Activated CD8-positive, alpha-beta memory T cell treated with anti-CD3 and anti-CD28 coated beads for 36 hours (primary cell): ENCODE measurements around the gene AOPEP. TPM values are rescaled to one million over a fixed set of nuclear protein-coding genes. Genes with fewer than 3 reads are reported as not detected.

Experiments used
- CTCF ChIA-PET: fragments of 350-600 bp; sonication (Branson Sonifier 250); formaldehyde crosslinking; loops from one replicate; lab custom pipeline; 2021; ENCODE audit warnings: antibody characterized with exemption; lab: Charles Lee
- POLR2A ChIA-PET: fragments of 350-600 bp; sonication (Branson Sonifier 250); formaldehyde crosslinking; loops from one replicate; lab custom pipeline; 2021; ENCODE audit warnings: antibody characterized with exemption; lab: Charles Lee
- total RNA-seq, 2 experiments: library from RNA; stranded (reverse); gene quantifications; one replicate each; pipeline ENCODE4 v1.2.3, GENCODE V29; 2021

Gene AOPEP
- total RNA-seq, 2 experiments from 2014 or later, result 7.4 to 7.8 TPM

DNA sequence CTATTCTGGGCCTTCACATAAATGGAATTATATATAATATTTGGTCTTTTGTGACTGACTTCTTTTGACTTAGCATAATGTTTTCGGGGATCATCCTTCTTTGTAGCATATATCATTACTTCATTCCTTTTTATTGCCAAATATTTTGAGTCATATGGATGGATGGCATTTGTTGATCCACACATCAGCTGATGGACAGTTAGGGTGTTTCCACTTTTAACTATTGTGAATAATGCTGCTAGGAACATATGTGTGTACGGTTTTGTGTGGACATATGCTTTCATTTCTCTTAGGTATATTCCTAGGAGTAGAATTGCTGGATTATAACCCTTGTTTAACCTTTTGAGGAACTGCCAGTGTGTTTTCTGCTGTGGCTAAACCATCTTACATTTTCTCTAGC, 341.4 kb downstream of the AOPEP start:
- CTCF ChIA-PET, result no interaction called here
- POLR2A ChIA-PET, result no interaction called here

DNA sequence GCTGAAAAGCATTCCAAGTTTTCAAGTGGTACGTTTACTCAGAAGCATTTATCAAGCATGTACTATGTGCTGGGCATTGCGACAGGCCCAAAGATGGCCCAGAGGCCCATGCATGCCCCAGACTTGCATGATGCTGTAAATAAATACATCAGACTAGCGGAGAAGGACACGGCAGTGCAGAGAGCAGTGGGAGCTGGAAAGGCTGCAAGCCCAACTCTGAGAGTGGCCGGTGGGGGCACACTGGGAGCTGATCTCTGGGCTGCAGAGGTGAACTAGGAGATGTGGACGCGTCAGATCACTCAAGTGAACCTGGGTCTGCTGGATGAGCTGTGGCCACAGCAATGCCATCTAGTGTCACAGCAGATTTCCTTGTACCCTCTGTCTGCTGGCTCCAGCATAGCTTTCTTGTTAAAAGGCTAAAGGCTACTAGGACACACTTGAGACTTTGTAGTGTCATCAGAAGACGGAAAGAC, 344.1 kb downstream of the AOPEP start:
- CTCF ChIA-PET, result interaction anchor here (0.6 to 1.1 kb wide), 2 partner anchors 57 to 81 kb away, joined by 3 to 4 read pairs; no protein-coding TSS in a partner anchor
- POLR2A ChIA-PET, result no interaction called here

DNA sequence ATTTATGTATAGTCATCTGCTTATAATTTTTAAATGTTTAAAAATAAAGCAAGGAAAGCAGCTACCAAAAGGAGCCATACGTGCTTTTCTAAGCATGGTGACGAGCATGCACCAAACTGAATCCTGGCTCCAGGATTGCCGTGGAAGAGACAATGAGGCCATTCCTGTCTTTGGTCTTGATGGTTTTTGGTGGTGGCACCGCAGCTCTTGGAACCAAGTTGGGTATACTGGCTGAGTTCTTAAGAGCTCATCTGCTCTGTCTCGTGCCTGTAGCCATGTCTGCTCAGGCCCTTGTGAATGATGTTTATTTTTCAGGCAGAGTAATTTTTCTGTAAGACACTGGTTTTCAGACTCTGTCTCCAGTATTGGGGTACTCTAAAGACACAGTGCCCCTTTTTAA, 345.0 kb downstream of the AOPEP start:
- ChIA-PET CTCF (interaction anchor here (1.1 kb wide), 1 partner anchor 56 kb away, joined by 4 read pairs; no protein-coding TSS in a partner anchor), POLR2A (no interaction called here)

DNA sequence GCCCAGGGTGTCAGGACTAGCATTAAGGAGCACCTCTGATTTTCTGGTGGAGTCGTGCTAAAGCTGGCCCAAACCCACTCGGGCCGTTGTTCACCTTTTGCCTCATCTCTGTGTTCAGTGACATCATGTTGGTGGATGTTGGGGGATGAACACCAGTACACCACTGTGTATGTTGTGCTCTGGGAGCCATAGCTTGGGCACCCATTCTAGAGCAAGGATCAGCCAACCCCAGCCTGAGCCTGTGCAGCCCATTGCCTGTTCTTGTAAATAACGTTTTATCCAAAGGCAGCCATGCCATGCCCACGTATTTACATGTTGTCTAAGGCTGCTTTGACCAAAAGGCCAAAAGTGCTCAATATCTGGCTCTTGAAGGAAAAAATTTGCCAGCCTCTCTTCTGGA, 345.4 kb downstream of the AOPEP start:
- ChIA-PET POLR2A (no interaction called here), CTCF (interaction anchor here (1.1 kb wide), 1 partner anchor 56 kb away, joined by 4 read pairs; no protein-coding TSS in a partner anchor)

DNA sequence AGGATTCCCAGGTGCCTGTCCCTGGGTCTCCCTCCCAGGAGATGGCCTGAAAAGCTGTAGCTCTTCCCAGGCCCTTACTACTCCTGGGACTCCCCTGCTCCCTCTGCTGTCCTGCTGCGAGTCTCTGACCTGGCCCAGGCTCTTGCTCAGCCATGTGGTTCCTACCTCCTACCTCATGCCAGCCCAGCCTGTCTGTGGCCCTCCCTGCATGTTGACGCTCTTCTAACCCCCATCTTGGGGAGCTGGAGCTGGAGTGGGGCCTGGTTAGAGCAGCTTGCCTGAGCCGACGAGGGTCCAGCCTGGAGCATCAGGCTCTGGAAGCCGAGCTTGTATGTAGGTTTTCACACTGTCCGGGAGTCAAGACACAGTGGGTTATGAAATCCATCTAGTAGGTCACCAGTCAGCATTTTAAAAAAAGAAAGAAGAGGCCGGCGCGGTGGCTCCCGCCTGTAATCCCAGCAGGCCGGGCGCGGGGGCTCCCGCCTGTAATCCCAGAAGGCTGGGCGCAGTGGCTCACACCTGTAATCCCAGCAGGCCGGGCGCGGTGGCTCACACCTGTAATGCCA, 346.6 kb downstream of the AOPEP start:
- ChIA-PET CTCF (no interaction called here), POLR2A (no interaction called here)

DNA sequence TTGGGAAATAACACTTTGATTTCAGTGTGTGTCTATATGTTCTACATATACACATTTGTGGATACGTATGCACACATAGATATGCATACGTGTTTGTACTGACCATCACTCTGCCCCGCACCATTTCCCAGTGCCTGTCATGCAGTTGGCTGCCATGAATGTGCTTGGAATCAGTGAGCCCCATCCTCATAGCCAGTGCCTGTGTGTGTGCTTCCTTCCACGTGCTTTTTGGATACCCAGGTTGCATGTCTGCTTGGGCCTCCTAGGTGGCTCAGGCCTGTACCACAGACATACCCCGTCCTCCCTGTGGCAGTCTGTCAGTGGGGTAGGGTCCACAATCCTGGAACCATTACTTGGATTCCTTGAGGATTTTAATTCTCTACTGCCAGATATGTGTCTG, 347.4 kb downstream of the AOPEP start:
- POLR2A ChIA-PET, result no interaction called here
- CTCF ChIA-PET, result no interaction called here

DNA sequence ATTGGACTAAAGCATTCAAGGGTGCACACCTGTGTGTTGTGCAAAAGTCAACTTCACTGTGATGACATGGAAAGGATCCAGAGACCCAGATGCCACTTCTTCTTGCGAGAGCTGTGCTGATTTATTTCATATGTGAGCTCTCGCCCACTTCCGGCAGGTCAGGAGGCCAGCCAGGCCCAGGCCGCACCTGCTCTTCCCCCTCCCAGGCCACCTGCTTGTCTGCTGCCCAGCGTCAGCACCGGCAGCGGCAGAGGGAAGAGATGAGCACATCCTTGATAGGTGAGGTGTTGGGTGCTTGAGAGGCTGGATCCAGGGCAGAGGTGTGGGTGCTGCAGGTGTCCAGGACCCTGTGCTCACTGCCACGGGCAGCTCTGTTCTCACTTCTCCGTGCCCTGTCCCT, 348.1 kb downstream of the AOPEP start:
- POLR2A ChIA-PET, result no interaction called here

DNA sequence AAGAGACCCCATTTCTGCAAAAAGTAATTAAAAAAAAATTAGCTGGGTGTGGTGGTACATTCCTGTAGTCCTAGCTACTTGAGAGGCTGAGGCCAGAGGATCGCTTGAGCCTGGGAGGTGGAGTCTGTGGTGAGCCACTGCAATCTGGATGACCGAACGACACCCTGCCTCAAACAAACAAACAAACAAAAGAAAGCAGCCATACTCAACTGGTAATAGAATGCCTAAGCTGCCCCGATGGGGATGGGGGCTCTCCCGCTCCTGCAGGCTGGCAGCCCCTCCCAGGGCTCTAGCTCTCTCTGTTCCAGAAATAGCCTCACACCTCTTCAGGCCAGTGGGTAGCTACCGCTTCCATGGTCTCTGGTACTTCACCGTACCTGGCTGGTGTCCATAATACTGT, 349.2 kb downstream of the AOPEP start:
- ChIA-PET CTCF (no interaction called here), POLR2A (no interaction called here)

More for the DNA sequence above, 348.1 kb downstream of the AOPEP start:
- CTCF ChIA-PET, result no interaction called here

DNA sequence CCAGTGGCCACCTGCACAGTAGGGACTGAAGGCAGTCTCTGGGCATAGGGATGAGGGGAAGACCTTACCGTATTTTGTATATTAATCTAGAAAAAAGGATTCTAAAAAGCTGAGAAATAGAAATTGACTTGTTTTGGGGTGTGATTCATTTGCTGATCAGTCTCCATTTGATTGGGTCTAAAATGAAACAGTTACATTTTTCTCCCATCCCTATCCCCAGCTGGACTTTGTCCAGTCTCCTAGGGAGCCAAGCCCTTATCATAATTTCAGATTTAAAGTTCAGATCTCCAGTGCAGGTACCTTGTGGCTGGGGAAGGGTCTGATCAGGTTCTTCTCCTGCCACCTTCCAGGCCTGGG, 350.2 kb downstream of the AOPEP start:
- ChIA-PET CTCF (no interaction called here), POLR2A (no interaction called here)

DNA sequence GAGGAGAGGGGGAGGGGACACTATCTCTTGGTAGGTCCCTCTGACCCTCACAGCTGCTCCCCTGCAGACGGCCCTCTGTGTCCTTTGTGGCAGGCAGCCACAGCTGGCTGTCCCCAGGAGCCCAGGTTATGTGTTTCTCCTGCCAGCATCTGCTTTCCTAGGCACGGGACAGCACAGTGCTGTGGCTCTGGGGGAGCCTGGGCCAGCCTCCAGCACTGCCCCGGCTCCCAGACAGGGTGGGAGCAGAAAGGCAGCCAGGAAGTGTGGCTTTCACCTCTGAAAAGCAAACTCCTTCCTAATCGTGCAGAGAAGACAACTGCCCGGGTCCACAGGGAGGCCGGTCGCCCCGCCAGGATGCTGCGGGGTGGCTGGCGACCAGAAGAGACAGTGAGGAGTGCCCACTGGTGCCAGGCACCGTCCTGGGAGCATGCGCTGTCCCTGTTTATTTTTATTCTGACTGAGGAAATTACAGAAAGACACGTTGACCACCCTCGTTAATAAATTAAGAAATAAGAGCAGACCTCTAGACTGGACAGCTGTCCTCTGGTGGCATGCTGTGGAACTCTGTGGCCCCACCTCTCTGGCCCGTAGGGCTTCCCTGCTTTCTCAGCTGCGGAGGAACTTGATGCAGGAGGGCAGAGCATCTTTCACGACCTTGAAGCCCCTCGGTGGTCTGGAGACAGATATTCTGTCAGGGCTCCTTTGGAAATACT, 350.7 kb downstream of the AOPEP start:
- CTCF ChIA-PET, result no interaction called here
- POLR2A ChIA-PET, result no interaction called here

DNA sequence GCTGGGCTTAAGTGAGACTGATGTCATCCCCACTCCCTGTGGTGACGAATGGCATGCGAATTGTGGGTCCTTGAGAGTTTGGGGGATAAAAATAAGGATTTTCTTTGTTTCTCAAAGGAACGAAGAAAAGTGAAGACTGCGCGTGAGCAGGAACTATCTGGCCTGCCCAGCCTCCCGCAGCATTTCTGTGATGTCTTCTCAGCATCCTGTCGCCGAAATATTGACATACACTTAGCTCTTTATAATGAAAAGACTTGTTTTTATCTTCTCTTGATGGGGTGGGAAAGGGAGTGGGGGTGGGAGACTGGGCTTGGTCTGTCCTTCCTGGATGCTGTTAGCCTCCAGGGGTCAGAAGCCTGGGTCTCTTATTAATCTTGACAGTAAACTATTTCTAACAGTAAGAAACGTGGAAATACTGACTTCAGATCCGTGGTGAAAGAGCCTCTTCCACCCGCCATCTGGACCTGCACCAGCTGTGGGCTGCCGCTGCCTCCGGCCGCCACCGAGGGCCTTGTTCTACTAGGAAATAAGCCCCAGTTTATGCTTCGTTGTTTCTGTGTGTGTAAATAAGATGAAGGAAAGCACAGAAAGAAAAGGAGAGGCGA, 351.4 kb downstream of the AOPEP start:
- ChIA-PET POLR2A (no interaction called here), CTCF (no interaction called here)

DNA sequence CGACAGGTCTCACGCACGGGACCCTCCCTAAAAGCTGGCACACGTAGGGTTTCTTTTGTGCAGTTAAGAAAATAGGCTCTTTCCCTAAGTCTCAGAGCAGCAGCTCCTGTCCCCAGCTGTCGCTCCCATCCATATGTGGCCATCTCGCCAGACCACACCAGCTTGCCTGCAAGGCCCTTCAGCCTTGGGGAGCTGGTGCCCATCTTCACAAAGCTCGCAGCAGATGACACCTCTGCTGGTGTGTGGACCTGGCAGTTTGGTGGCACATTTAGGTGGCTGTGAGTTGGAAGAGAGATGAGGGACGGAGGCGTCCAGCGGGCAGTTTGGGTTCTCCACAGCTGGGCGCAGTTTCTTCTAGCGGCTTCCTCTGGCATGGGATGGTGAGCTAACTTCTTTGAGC, 352.0 kb downstream of the AOPEP start:
- ChIA-PET POLR2A (no interaction called here), CTCF (no interaction called here)

DNA sequence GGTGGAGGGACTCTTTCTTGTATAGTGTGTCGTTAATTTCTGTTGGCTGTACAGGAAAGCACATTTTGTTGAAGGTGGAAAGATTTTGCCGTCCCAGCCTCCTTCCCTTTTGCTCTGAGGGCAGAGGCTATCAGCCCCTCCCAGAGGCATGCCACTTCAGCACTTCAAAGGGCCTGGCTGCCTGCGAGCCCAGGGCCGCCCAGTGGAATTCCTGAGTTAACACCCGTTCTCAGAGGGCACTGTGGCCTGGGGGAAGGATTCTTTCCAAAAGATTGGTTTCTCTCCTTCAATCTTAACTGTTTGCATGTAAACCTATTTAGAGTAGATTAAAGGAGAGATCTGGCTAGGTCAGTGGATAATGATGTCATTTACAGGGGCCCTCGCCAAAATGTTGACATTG, 352.4 kb downstream of the AOPEP start:
- ChIA-PET POLR2A (no interaction called here), CTCF (no interaction called here)

DNA sequence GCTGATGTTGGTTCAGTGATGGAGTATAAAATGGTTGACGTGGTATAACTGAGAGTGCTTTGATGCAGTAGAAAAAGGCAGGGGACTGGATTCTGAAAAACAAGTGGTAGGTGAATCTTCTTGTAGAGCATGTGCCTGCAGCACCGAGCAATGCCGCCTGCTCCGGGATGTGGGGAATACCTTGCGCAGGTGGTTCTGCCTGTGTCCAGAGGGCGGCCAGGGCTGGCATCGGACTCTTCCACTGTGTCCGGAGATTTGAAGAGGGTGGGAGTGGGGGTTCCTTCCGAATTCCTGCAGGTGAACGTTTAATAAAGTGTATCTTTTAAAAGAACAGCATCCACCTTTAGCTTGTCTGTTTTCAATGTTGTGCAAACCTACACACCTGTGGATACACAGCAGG, 353.0 kb downstream of the AOPEP start:
- POLR2A ChIA-PET, result no interaction called here
- CTCF ChIA-PET, result no interaction called here

DNA sequence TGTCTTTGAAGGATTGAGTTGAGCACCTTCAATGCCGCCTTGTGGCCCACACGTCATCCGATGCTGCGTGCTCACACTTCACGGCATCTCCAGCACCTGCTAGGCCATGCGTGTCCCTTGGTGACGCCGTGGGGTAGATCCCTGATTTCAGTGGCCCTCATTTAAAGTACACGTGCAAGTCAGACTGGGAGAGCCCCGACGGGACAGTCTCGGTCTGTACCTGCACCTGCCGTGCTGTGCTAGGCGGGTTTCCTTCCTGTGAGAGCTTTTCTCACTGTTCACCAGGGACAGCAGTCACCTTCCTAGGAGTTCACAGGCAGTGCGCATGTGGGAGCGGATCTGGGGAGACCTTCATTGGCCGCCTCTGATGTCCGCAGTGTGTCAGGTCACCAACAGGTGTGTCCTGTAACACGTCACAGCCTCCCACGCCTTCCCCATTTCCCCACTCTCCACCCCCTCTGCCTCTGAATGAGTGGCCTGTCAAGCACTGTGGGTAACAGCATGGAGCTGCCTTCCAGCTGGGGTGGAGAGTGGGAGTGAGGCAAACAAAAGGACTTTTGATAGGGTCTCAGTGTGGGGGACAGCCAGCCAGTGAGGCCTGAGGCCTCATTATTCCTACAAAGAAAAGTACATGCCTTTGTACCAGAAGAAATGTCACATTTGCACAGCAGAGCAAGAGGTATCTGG, 354.6 kb downstream of the AOPEP start:
- ChIA-PET POLR2A (no interaction called here), CTCF (no interaction called here)

DNA sequence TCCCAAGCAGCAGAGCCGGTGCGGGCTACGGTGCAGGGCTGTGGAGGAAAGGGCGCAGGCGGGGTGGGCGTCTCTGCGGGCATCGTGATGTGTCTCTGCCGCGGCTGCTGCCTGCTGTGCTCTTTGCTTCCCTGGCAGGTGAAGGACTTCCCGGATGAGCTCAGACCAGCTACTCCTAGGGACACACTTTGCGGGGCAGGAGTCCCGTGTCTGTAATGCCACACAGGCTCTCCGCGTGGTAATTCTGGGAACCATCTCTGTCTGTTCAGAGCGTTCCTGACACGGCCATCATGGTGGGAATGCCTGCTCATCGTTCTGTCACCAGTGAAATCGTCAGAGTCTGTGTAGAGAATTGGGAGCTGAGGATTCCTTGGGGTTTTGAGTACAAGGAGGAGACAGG, 355.5 kb downstream of the AOPEP start:
- CTCF ChIA-PET, result no interaction called here
- POLR2A ChIA-PET, result no interaction called here

DNA sequence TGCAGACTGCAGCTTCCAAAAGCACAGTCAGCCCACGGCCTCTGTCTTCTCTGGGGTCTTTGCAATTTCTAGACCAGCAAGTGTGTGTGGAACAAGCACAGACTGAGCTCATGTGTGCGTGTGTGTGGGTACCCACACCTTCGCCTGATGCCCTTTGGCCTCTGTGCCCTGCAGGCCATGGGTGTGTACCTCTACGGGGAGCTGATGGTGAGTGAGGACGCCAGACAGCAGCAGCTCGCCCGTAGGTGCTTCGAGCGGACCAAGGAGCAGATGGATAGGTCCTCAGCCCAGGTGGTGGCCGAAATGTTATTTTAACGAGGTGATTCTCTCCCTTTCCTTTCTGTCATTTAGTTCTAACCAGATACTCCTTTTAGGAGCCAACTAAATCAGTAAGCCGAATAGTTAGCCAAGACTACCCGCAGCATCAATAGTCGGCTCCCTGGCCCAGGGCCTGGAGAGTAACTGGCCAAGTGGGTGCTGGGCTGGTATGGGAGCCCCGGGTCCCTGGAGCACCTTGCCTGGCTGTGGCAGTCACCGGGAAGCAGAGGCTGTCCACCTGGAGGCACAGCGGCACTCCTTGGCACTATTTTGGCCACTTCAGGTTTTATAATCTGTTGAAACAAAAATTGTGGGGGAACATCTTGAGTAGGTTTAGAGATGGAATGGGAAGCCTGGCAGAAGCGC, 356.0 kb downstream of the AOPEP start:
- CTCF ChIA-PET, result no interaction called here

DNA sequence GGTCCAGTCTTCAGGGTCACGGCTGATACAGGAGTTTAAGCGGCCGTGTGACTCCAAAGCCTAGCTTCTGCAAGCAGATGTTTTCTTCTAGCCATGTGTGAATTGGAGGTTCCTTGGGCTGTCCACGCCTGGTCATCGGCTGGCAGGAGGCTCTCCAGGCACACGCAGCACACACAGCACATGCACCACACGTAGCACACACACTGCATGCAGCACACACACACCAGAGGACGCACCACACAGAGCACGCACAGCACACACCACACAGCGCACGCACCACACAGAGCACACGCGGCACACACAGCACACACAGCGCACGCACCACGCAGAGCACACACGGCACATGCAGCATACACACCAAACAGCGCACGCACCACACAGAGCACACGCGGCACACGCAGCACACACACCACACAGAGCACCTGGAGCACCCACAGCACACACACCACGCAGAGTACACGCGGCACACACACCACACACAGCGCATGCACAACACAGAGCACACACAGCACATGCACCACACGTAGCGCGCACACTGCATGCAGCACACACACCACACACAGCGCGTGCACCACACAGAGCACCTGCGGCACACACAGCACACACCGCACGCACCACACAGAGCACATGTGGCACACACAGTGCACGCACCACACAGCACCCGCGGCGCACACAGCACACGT, 356.7 kb downstream of the AOPEP start:
- ChIA-PET CTCF (no interaction called here), POLR2A (no interaction called here)

More for the DNA sequence above, 356.0 kb downstream of the AOPEP start:
- POLR2A ChIA-PET, result no interaction called here

DNA sequence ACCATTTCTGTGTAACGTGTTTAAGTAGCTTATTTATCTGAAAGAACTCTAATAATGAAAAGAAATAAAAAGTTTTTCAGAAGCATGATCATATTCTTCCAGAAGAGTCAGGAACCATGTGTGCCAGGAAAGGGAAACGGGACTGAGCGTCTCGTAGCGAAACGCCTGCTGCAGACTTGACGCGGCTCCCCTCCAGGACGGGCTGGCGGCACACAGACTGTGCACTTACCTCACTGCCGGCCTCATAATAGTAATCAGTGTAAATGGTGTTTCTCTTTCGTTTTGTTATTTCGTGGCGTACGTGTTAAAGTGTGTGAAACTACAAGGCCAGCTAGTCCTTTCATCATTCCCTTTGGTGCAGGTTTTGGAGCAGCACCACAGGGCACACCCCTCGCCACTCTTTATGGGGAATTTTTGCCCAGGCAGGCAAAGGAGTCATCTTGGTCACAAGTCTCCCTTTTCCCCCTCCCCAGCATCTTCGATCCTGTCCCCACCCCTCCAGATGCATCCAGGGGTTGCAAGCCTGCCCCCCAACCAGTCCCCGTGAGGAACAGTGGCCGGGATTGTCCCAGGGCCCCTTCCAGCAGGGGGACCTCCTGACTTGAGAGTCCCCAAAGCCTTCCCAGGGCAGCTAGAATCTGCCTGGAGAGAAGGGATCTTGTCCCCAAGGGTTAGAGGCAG, 357.9 kb downstream of the AOPEP start:
- CTCF ChIA-PET, result no interaction called here
- POLR2A ChIA-PET, result no interaction called here
